Activated naive CD4-positive, alpha-beta T cell treated with anti-CD3 and anti-CD28 coated beads for 36 hours (primary cell): ENCODE data around the gene MYBPC2. TPM values are rescaled to one million over a fixed set of nuclear protein-coding genes. Genes with fewer than 3 reads are reported as not detected.

ENCODE experiments used
- CTCF ChIA-PET: fragments of 350-600 bp; sonication (Branson Sonifier 250); formaldehyde crosslinking; loops from one replicate; lab custom pipeline; 2021; ENCODE audit warnings: antibody characterized with exemption; lab: Charles Lee
- DNase-seq: peaks from one replicate; pipeline ENCODE4 v3.0.0-alpha.2; 2020
- H3K27ac Mint-ChIP-seq: one replicate; pipeline ENCODE4 v1.8.0; 2021; ENCODE audit warnings: mild to moderate bottlenecking, mixed read lengths
- H3K27me3 Mint-ChIP-seq: one replicate; pipeline ENCODE4 v1.8.0; 2021; ENCODE audit warnings: low read depth, mixed read lengths
- H3K36me3 Mint-ChIP-seq: one replicate; pipeline ENCODE4 v1.8.0; 2021; ENCODE audit warnings: low read depth, mixed read lengths
- H3K4me1 Mint-ChIP-seq: one replicate; pipeline ENCODE4 v1.8.0; 2021; ENCODE audit warnings: low read depth, mixed read lengths
- H3K4me3 Mint-ChIP-seq: one replicate; pipeline ENCODE4 v1.8.0; 2021; ENCODE audit warnings: mild to moderate bottlenecking, moderate library complexity, mixed read lengths
- H3K9me3 Mint-ChIP-seq: one replicate; pipeline ENCODE4 v1.8.0; 2021; ENCODE audit warnings: mixed read lengths
- intact Hi-C: fragments of 100-400 bp; cut with micrococcal nuclease; formaldehyde crosslinking; loops from one replicate; pipeline ENCODE4 v1.15.1; 2023
- total RNA-seq, 2 experiments: library from RNA; stranded (reverse); gene quantifications; one replicate each; pipeline ENCODE4 v1.2.3, GENCODE V29; 2021

Gene MYBPC2
- total RNA-seq, 2 experiments from 2014 or later, result 0.64 to 1.6 TPM

- no peak for DNase-seq
- Mint-ChIP-seq H3K9me3 (no peaks in the 10 kb centered on the region), H3K4me3 (no peak overlapping the region)
Observed at GRCh38 chr19:50459067-50459456, 26.4 kb downstream of the MYBPC2 start.

DNA sequence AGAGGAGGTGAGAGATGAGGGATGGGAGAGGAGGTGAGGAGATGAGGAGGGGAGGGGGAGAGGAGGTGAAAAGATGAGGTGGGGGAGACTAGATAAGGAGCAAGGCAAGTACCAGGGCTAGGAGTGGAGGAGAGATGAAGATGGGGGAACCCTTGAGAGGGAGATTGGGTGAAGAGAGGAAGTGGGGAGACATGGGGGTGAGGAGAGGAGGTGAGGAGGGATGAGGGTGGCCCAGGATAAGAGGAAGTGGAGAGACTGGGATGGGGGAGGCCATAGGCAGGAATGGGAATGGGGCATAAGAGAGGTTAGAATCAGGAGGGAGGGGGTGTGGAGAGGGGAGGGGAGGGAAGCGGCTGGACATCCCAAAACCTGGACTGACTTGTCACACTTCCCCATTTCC lies 26.9 kb downstream of the MYBPC2 start:
- Mint-ChIP-seq H3K9me3 (no peaks in the 10 kb centered on the region), H3K4me1 (peaks cover 15% of the 10 kb centered on the region), H3K27ac (no peak overlapping the region), H3K4me3 (no peak overlapping the region), H3K27me3 (peaks cover 33% of the 10 kb centered on the region), H3K36me3 (no peaks in the 10 kb centered on the region)
- intact Hi-C loops, result loop anchor here (10.0 kb wide), 1 partner anchor 205 kb away; no protein-coding TSS in a partner anchor
- CTCF ChIA-PET, result interaction anchor here (1.6 to 1.9 kb wide), 3 partner anchors 9 to 102 kb away, joined by 4 to 11 read pairs (median 11); no protein-coding TSS in a partner anchor
- DNase-seq, result no peak

More at GRCh38 chr19:50459067-50459456, 26.4 kb downstream of the MYBPC2 start:
- peaks cover 15% of the 10 kb centered on the region for H3K4me1 Mint-ChIP-seq
- CTCF ChIA-PET, result no interaction called here
- peaks cover 33% of the 10 kb centered on the region for H3K27me3 Mint-ChIP-seq
- H3K27ac Mint-ChIP-seq, result no peak overlapping the region
- intact Hi-C loops, result no loop called here
- H3K36me3 Mint-ChIP-seq, result no peaks in the 10 kb centered on the region

DNA sequence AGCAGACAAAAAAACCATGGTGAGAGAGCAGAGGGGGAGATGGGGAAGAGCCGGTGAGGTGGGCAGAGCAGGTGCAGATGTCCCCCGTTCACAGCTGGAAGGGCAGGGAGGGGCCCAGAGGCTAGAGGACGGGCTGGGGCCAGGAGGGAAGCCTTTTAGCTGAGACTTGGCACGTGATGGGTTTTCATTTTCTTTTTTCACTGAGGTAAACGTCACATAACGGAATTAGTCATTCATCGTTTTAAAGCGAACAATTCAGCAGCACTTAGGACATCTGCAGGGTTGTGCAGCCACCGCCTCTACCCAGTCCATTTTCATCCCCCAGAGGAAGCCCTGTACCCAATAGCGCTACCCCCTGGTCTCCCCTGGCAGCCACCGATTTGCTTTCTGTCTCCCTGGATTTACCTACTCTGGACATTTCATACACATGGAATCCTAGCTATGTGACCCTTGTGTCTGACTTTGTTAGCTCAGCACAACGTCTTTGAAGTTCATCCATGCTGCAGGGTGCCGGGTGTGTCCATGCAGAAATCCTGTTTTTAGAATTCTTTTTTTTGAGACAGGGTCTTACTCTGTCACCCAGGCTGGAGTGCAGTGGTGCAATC lies 27.6 kb downstream of the MYBPC2 start:
- no peaks in the 10 kb centered on the region for H3K9me3 Mint-ChIP-seq
- intact Hi-C loops, result loop anchor here (10.0 kb wide), 1 partner anchor 205 kb away; no protein-coding TSS in a partner anchor
- H3K36me3 Mint-ChIP-seq, result no peaks in the 10 kb centered on the region
- H3K4me1 Mint-ChIP-seq, result peaks cover 15% of the 10 kb centered on the region
- CTCF ChIA-PET, result interaction anchor here (0.6 to 1.9 kb wide), 14 partner anchors 10 to 189 kb away, joined by 3 to 11 read pairs (median 4); partner anchors contain the start of gene NR1H2
- H3K4me3 Mint-ChIP-seq, result no peak overlapping the region
- peaks cover 33% of the 10 kb centered on the region for H3K27me3 Mint-ChIP-seq
- H3K27ac Mint-ChIP-seq, result no peak overlapping the region
- DNase-seq, result peak; percentile 34

DNA sequence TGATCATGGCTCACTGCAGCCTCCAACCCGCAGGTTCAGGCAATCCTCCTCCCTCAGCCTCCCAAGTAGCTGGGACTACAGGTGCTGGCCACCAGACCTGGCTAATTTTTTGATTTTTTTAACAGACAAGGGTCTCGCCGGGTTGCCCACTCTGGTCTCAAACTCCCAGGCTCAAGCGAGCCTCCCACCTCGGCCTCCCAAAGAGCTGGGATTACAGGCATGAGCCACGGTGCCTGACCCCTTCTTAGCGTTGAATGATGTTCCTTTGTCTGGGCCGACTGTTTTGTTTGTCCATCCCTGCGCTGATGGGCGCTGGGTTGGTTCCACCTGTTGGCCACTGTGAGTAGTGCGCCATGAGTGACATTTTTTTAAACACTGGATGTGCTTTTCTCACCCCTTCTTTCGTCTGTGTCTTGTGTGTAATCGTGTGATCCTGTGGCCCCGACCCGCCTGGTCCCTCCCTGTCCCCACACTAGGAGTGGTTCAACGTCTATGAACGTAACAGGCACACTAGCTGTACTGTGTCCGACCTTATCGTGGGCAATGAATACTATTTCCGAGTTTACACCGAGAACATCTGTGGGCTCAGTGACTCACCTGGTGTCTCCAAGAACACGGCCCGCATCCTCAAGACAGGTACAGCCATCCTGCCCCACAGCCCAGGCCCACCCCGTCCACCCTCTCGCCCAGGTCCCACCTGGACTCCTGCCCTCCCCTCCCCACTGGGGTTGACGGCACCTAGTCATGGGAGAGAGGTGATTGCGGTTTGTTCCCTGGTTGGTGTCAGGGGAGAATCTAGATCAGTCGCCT lies 28.6 kb downstream of the MYBPC2 start:
- CTCF ChIA-PET, result interaction anchor here (0.6 to 1.9 kb wide), 13 partner anchors 11 to 190 kb away, joined by 3 to 11 read pairs (median 4); partner anchors contain the start of gene NR1H2
- intact Hi-C loops, result loop anchor here (1.0 to 10.0 kb wide), 3 partner anchors 93 to 206 kb away; no protein-coding TSS in a partner anchor
- peak; percentile 78 for DNase-seq
- Mint-ChIP-seq H3K27me3 (peaks cover 33% of the 10 kb centered on the region), H3K27ac (no peak overlapping the region), H3K36me3 (no peaks in the 10 kb centered on the region), H3K9me3 (no peaks in the 10 kb centered on the region), H3K4me1 (peaks cover 15% of the 10 kb centered on the region), H3K4me3 (no peak overlapping the region)

DNA sequence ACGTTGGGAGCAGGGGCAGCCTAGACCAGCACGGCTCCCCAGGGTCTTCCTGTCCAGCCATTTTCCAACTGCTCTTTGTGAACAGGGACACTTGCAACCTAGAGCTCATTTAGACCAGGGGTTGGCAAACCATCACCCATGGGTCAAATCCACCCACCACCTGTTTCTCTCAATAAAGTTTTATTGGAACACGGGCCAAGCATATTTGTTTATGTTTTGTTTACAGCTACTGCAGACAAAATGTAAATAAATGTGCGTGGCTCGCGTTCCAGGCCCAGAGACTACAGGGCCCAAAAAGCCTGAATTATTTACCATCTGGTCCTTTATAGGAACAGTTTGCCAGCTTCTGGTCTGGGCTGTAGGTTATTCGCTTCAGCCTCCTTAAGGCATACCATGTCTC lies 30.3 kb downstream of the MYBPC2 start:
- Mint-ChIP-seq H3K9me3 (no peaks in the 10 kb centered on the region), H3K27me3 (peaks cover 25% of the 10 kb centered on the region), H3K27ac (no peak overlapping the region), H3K36me3 (no peaks in the 10 kb centered on the region), H3K4me1 (peaks cover 15% of the 10 kb centered on the region), H3K4me3 (no peak overlapping the region)
- intact Hi-C loops, result loop anchor here (10.0 kb wide), 1 partner anchor 208 kb away; no protein-coding TSS in a partner anchor
- DNase-seq, result no peak
- CTCF ChIA-PET, result interaction anchor here (0.9 to 1.1 kb wide), 3 partner anchors 11 to 105 kb away, joined by 3 to 9 read pairs (median 4); no protein-coding TSS in a partner anchor

DNA sequence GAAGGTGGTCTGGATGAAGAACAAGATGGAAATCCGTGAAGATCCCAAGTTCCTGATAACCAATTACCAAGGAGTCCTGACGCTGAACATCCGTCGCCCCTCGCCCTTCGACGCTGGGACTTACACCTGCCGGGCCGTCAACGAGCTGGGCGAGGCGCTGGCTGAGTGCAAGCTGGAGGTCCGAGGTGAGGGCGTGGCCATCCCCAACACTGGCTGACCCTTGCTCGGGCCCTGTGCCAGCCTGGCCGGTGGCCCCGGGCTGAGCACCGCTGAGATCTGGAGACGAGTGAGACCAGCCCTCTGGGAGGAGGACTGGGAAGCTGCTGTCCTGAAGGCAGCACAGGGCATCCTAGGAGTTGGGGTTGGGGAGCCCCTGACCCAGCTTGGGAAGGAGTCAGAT lies 31.7 kb downstream of the MYBPC2 start:
- intact Hi-C loops, result loop anchor here (10.0 kb wide), 1 partner anchor 210 kb away; no protein-coding TSS in a partner anchor
- H3K36me3 Mint-ChIP-seq, result no peaks in the 10 kb centered on the region
- peaks cover 15% of the 10 kb centered on the region for H3K4me1 Mint-ChIP-seq
- DNase-seq, result no peak
- H3K27ac Mint-ChIP-seq, result no peak overlapping the region
- no peak overlapping the region for H3K4me3 Mint-ChIP-seq
- no peaks in the 10 kb centered on the region for H3K9me3 Mint-ChIP-seq
- CTCF ChIA-PET, result interaction anchor here (0.6 to 1.5 kb wide), 3 partner anchors 92 to 318 kb away, joined by 3 to 4 read pairs (median 4); no protein-coding TSS in a partner anchor
- H3K27me3 Mint-ChIP-seq, result peaks cover 22% of the 10 kb centered on the region

DNA sequence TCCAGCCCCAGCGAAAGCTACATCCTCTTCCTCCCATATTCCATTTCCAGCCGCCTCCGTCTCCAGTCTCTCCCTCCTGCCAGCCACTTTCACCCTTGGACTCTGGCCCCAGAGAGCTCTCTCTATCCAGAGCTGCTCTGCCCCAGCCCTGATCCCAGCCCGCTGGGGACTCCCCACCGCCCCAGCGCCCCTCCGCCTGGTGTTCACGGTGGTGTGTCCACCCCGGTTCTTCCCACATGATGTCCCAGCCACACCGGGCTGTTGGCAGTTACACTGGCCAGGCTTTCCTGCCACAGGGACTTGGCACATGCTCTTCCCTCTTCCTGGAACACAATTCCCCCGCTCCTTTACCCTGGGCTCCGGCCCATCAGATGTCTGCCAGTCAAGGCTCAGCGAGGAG lies 32.3 kb downstream of the MYBPC2 start:
- Mint-ChIP-seq H3K4me3 (no peak overlapping the region), H3K27ac (no peak overlapping the region), H3K27me3 (peaks cover 18% of the 10 kb centered on the region), H3K4me1 (peaks cover 10% of the 10 kb centered on the region), H3K9me3 (no peaks in the 10 kb centered on the region), H3K36me3 (no peaks in the 10 kb centered on the region)
- intact Hi-C loops, result loop anchor here (10.0 kb wide), 1 partner anchor 210 kb away; no protein-coding TSS in a partner anchor
- no peak for DNase-seq
- CTCF ChIA-PET, result interaction anchor here (1.5 kb wide), 1 partner anchor 91 kb away, joined by 3 read pairs; no protein-coding TSS in a partner anchor

GRCh38 chr19:50465986-50466705 lies 33.5 kb downstream of the MYBPC2 start:
- Mint-ChIP-seq H3K4me3 (no peak overlapping the region), H3K36me3 (no peaks in the 10 kb centered on the region), H3K9me3 (no peaks in the 10 kb centered on the region), H3K4me1 (peaks cover 3% of the 10 kb centered on the region), H3K27me3 (peaks cover 12% of the 10 kb centered on the region), H3K27ac (no peak overlapping the region)
- intact Hi-C loops, result loop anchor here (10.0 kb wide), 1 partner anchor 211 kb away; no protein-coding TSS in a partner anchor
- CTCF ChIA-PET, result interaction anchor here (0.6 to 1.5 kb wide), 2 partner anchors 18 to 90 kb away, joined by 3 read pairs; no protein-coding TSS in a partner anchor
- DNase-seq, result no peak

- no peak for DNase-seq
- no peak overlapping the region for H3K27ac Mint-ChIP-seq
- H3K4me3 Mint-ChIP-seq, result no peak overlapping the region
- no peaks in the 10 kb centered on the region for H3K36me3 Mint-ChIP-seq
- CTCF ChIA-PET, result interaction anchor here (0.6 kb wide), 1 partner anchor 19 kb away, joined by 3 read pairs; no protein-coding TSS in a partner anchor
- intact Hi-C loops, result loop anchor here (10.0 kb wide), 1 partner anchor 212 kb away; no protein-coding TSS in a partner anchor
- H3K27me3 Mint-ChIP-seq, result peaks cover 8% of the 10 kb centered on the region
- H3K9me3 Mint-ChIP-seq, result no peaks in the 10 kb centered on the region
- no peaks in the 10 kb centered on the region for H3K4me1 Mint-ChIP-seq
Observed at GRCh38 chr19:50466706-50467039, 34.0 kb downstream of the MYBPC2 start.

DNA sequence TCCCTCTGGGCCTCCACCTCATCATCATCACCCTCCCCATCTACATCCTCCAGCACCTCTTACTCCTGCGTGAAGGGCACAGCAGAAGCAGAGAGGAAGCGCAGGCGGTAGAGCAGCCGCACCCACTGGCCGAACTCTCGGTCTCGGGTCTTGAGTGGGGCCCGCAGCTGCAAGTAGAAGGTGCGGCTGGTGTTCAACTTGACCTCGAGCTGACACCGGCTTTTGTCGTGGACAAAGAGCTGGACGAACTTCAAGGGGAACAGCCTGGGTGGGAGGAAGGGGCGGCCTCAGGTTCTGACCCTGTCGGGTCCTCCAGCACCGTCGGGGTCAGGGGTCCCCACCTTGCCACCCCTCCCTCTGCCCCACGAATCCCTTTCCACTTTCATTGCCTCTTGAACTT lies 34.9 kb downstream of the MYBPC2 start:
- Mint-ChIP-seq H3K27ac (no peak overlapping the region), H3K36me3 (no peaks in the 10 kb centered on the region), H3K9me3 (no peaks in the 10 kb centered on the region), H3K4me3 (no peak overlapping the region), H3K4me1 (no peaks in the 10 kb centered on the region), H3K27me3 (peaks cover 2% of the 10 kb centered on the region)
- DNase-seq, result no peak
- CTCF ChIA-PET, result no interaction called here
- intact Hi-C loops, result loop anchor here (10.0 kb wide), 1 partner anchor 213 kb away; no protein-coding TSS in a partner anchor

- Mint-ChIP-seq H3K27ac (no peak overlapping the region), H3K27me3 (peaks cover 2% of the 10 kb centered on the region)
Observed at GRCh38 chr19:50468818-50469217, 36.1 kb downstream of the MYBPC2 start.

More at GRCh38 chr19:50468818-50469217, 36.1 kb downstream of the MYBPC2 start:
- intact Hi-C loops, result loop anchor here (10.0 kb wide), 1 partner anchor 214 kb away; no protein-coding TSS in a partner anchor
- Mint-ChIP-seq H3K4me3 (no peak overlapping the region), H3K9me3 (no peaks in the 10 kb centered on the region), H3K4me1 (no peaks in the 10 kb centered on the region), H3K36me3 (no peaks in the 10 kb centered on the region)
- no peak for DNase-seq
- CTCF ChIA-PET, result no interaction called here
